ENCODE results near the gene UTP25.

- no peak for TF ChIP-seq POLR2AphosphoS5 (IDR thresholded peaks at IDR 0.05)
- TF ChIP-seq EP300 (IDR thresholded peaks at IDR 0.05): no peak
- no peak for TF ChIP-seq CTCF (IDR thresholded peaks at IDR 0.05)
- TF ChIP-seq POLR2A (IDR thresholded peaks at IDR 0.05; ENCODE audit: low read depth): no peak
These were observed 43.7 kb downstream of the UTP25 start for GRCh38 chr1:209871430-209871829.
